A673 (cell line): ENCODE measurements around the gene JOSD2. TPM values are rescaled to one million over a fixed set of nuclear protein-coding genes. Genes with fewer than 3 reads are reported as not detected.

Source experiments
- BruUV-seq: library from RNA; stranded (reverse); fragments of 400-500 nt; replicated peaks from 2 replicates; lab custom pipeline; 2021; lab: Mats Ljungman, UMichigan
- CTCF ChIA-PET: fragments of 300-600 bp; sonication (Branson Sonifier 250); formaldehyde crosslinking; loops from one replicate; lab custom pipeline; 2022; ENCODE audit warnings: antibody characterized with exemption; lab: Charles Lee
- POLR2A ChIA-PET: fragments of 300-600 bp; sonication (Branson Sonifier 250); formaldehyde crosslinking; loops from one replicate; lab custom pipeline; 2022; ENCODE audit warnings: antibody characterized with exemption; ENCODE audit not compliant: low non-redundant PET; lab: Charles Lee
- DNase-seq: peaks from one replicate; pipeline ENCODE4 v3.0.0-alpha.2; 2015; ENCODE audit warnings: low spot score
- H3K27ac ChIP-seq: fragments of 200-600 bp; sonication (generic); 2 replicates; pipeline ENCODE4 v1.5.1; 2016; ENCODE audit warnings: mixed run types, low read depth, mild to moderate bottlenecking, mixed read lengths, antibody characterized with exemption, low read length; ENCODE audit not compliant: poor library complexity, severe bottlenecking
- H3K27me3 ChIP-seq: fragments of 200-600 bp; sonication (generic); replicated peaks from 2 replicates; pipeline ENCODE4 v1.6.1; 2017; ENCODE audit warnings: mixed run types, low read depth, mild to moderate bottlenecking, mixed read lengths, antibody characterized with exemption, low read length; ENCODE audit not compliant: insufficient read depth, poor library complexity
- H3K36me3 ChIP-seq: fragments of 200-600 bp; sonication (generic); 2 replicates; pipeline ENCODE4 v1.6.1; 2016; ENCODE audit warnings: mixed run types, mild to moderate bottlenecking, mixed read lengths, antibody characterized with exemption, low read length; ENCODE audit not compliant: insufficient read depth, poor library complexity, severe bottlenecking
- H3K4me1 ChIP-seq: fragments of 200-600 bp; sonication (generic); 2 replicates; pipeline ENCODE4 v1.6.1; 2017; ENCODE audit warnings: mixed run types, mild to moderate bottlenecking, mixed read lengths, antibody characterized with exemption, low read length; ENCODE audit not compliant: insufficient read depth, poor library complexity, severe bottlenecking
- H3K4me3 ChIP-seq: fragments of 200-600 bp; sonication (generic); 2 replicates; pipeline ENCODE4 v1.5.1; 2016; ENCODE audit warnings: low read depth, mixed run types, mild to moderate bottlenecking, mixed read lengths, low read length; ENCODE audit not compliant: poor library complexity, severe bottlenecking
- H3K9me3 ChIP-seq: fragments of 200-600 bp; sonication (generic); 2 replicates; pipeline ENCODE4 v1.6.1; 2016; ENCODE audit warnings: mixed run types, low read depth, mild to moderate bottlenecking, mixed read lengths, antibody characterized with exemption, low read length; ENCODE audit not compliant: poor library complexity, severe bottlenecking
- EZH2 ChIP-seq: fragments of 200-600 bp; sonication (generic); IDR thresholded peaks from 2 replicates; pipeline ENCODE4 v1.6.1; 2017; ENCODE audit warnings: borderline replicate concordance, low read depth, mild to moderate bottlenecking, mixed read lengths, antibody characterized with exemption, low read length; ENCODE audit not compliant: poor library complexity, severe bottlenecking
- intact Hi-C: fragments of 100-400 bp; cut with micrococcal nuclease; formaldehyde crosslinking; loops from one replicate; pipeline ENCODE4 v1.10.0; 2022; ENCODE audit not compliant: unreplicated experiment
- total RNA-seq: library from RNA; stranded (reverse); gene quantifications from 2 replicates; pipeline ENCODE4 v1.2.3, GENCODE V29; 2021
- TF ChIP-seq, protein P1 (sequence below): fragments of 300-800, 200-600 bp; sonication (generic); conservative IDR thresholded peaks from 2 replicates; pipeline ENCODE4 v1.5.1; 2017; ENCODE audit warnings: low read depth, mild to moderate bottlenecking, antibody characterized with exemption, low read length, moderate library complexity, mixed read lengths

JOSD2 gene
- total RNA-seq, 1 experiment from 2014 or later, result 26.8 TPM

- intact Hi-C loops, result no loop called here
- Histone ChIP-seq H3K9me3 (no peaks in the 10 kb centered on the region), H3K4me1 (no peaks in the 10 kb centered on the region), H3K36me3 (no peaks in the 10 kb centered on the region), H3K4me3 (no peak overlapping the region), H3K27me3 (no peaks in the 10 kb centered on the region), H3K27ac (no peak overlapping the region)
- ChIA-PET CTCF (no interaction called here), POLR2A (no interaction called here)
- TF ChIP-seq, protein P1, sequence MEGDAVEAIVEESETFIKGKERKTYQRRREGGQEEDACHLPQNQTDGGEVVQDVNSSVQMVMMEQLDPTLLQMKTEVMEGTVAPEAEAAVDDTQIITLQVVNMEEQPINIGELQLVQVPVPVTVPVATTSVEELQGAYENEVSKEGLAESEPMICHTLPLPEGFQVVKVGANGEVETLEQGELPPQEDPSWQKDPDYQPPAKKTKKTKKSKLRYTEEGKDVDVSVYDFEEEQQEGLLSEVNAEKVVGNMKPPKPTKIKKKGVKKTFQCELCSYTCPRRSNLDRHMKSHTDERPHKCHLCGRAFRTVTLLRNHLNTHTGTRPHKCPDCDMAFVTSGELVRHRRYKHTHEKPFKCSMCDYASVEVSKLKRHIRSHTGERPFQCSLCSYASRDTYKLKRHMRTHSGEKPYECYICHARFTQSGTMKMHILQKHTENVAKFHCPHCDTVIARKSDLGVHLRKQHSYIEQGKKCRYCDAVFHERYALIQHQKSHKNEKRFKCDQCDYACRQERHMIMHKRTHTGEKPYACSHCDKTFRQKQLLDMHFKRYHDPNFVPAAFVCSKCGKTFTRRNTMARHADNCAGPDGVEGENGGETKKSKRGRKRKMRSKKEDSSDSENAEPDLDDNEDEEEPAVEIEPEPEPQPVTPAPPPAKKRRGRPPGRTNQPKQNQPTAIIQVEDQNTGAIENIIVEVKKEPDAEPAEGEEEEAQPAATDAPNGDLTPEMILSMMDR, result no peak
- TF ChIP-seq EZH2, result no peak
- DNase-seq, result no peak
- BruUV-seq, result no TSS peak
These were observed 46.0 kb downstream of the JOSD2 start for GRCh38 chr19:50465000-50465399.

DNA sequence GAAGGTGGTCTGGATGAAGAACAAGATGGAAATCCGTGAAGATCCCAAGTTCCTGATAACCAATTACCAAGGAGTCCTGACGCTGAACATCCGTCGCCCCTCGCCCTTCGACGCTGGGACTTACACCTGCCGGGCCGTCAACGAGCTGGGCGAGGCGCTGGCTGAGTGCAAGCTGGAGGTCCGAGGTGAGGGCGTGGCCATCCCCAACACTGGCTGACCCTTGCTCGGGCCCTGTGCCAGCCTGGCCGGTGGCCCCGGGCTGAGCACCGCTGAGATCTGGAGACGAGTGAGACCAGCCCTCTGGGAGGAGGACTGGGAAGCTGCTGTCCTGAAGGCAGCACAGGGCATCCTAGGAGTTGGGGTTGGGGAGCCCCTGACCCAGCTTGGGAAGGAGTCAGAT lies 46.6 kb downstream of the JOSD2 start:
- no peaks in the 10 kb centered on the region for H3K4me1 ChIP-seq
- H3K9me3 ChIP-seq, result no peaks in the 10 kb centered on the region
- ChIA-PET CTCF (no interaction called here), POLR2A (no interaction called here)
- no TSS peak for BruUV-seq
- no peaks in the 10 kb centered on the region for H3K36me3 ChIP-seq
- H3K27ac ChIP-seq, result no peak overlapping the region
- H3K27me3 ChIP-seq, result no peaks in the 10 kb centered on the region
- no peak overlapping the region for H3K4me3 ChIP-seq
- TF ChIP-seq EZH2, result no peak
- TF ChIP-seq, protein P1, result no peak
- intact Hi-C loops, result no loop called here
- no peak for DNase-seq

GRCh38 chr19:50462970-50463369 lies 48.0 kb downstream of the JOSD2 start:
- H3K27ac ChIP-seq, result no peak overlapping the region
- POLR2A ChIA-PET, result no interaction called here
- no peak for DNase-seq
- H3K4me3 ChIP-seq, result no peak overlapping the region
- TF ChIP-seq EZH2, result no peak
- TF ChIP-seq, protein P1, result no peak
- CTCF ChIA-PET, result no interaction called here
- H3K4me1 ChIP-seq, result peaks cover 5% of the 10 kb centered on the region
- no peaks in the 10 kb centered on the region for H3K9me3 ChIP-seq
- H3K36me3 ChIP-seq, result no peaks in the 10 kb centered on the region
- no TSS peak for BruUV-seq
- peaks cover 4% of the 10 kb centered on the region for H3K27me3 ChIP-seq
- intact Hi-C loops, result no loop called here
